A549 treated with CORT108297 at 1 μM for 4 hours (cell line): Measurements from ENCODE around the gene RFWD3. TPM values are rescaled to one million over a fixed set of nuclear protein-coding genes. Genes with fewer than 3 reads are reported as not detected.

ENCODE experiments used
- total RNA-seq: library from RNA; stranded (reverse); fragments of 200-300 nt; extraction: Qiagen RNA extraction; gene quantifications from 5 replicates; pipeline ENCODE4 v1.2.3, GENCODE V29; 2022

The RFWD3 gene, protein sequence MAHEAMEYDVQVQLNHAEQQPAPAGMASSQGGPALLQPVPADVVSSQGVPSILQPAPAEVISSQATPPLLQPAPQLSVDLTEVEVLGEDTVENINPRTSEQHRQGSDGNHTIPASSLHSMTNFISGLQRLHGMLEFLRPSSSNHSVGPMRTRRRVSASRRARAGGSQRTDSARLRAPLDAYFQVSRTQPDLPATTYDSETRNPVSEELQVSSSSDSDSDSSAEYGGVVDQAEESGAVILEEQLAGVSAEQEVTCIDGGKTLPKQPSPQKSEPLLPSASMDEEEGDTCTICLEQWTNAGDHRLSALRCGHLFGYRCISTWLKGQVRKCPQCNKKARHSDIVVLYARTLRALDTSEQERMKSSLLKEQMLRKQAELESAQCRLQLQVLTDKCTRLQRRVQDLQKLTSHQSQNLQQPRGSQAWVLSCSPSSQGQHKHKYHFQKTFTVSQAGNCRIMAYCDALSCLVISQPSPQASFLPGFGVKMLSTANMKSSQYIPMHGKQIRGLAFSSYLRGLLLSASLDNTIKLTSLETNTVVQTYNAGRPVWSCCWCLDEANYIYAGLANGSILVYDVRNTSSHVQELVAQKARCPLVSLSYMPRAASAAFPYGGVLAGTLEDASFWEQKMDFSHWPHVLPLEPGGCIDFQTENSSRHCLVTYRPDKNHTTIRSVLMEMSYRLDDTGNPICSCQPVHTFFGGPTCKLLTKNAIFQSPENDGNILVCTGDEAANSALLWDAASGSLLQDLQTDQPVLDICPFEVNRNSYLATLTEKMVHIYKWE
- 33.5 to 39.7 TPM (median 36.6 TPM) in 5 replicates for total RNA-seq

DNA sequence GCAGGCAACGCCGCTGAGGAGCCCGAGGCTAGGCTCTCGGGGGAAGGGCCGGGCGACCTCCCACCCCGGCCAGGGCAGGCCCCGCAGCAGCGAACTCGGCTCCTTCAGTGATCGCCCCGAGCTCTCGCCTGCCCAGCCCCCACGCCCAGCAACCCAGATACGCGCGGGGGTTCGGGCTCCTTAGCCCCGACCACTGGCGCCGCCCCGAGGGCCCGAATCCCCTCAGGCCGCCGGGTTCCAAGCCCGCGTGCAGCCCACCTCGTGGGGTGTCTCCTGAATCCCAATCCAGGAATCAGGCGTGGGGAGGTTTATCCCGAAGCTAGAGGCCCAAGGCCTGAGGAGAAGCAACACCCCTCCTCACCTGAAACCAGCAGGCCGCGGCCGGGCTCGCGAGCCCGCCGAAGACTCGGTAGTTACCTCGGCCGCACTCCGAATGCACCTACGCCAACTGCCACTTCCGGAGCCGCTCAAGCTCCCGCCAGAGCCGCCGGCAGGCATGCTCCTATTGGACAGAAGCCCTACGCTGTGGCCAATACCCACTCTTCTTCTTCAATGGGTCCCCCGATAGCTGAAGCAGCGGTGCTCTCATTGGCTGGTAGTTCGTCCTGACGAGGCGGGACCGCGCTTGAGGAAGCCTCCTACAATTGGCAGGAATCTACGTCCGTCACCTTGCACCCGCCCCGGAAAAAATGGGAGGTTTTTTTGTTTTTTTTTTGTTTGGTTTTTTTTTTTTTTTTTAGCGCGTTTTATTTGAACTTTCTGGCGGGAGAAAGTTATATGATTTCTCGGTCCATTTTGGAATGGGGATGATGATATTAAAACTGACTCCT lies at the start of gene RFWD3:
Gene RFWD3 (minus strand): TSS at position 453 of the 830 bp plus-strand sequence. CDS start 5,428 bp downstream, outside the sequence.

DNA sequence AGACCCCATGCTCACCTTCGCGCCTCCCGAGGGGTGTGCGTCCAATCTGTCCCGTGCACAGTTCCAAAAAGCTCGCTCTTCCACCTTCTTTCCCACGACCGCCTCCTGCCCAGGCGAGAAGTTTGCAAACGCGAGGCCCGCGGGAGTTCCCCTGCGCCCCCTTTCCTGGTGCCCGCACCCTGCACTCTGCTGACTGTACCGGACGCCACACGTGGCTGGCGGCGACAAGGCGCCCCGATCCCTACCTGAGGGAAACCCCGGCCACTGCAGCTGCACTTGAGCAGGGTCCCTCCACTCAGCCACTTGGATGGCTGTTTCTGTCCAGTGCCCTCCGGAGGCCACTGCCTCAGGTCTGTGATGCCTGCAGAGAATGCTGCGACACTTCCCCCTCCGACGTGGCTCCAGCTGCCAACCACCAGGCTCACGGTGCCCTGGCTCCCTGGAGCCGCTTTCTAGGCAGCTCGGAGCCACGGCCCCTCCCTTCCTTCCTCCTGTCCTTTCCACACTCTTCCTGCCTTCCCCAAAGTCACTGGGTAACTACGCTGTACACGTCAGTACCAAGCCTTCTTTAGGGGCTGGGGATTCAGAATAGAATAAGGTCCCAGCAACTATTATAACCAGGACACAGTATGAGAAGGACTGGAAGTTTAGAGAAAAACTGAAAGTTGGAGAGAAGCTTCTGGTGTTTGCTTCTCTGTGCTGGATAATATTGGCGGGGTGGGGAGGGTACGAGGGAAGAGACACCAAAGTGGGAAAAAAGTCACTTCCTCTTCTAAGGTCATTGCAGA lies 34.0 kb upstream of the RFWD3 start, which contains the start of gene MLKL:
Gene MLKL (minus strand): TSS at position 425 of the 788 bp plus-strand sequence. CDS start 5,105 bp downstream, outside the sequence.

DNA sequence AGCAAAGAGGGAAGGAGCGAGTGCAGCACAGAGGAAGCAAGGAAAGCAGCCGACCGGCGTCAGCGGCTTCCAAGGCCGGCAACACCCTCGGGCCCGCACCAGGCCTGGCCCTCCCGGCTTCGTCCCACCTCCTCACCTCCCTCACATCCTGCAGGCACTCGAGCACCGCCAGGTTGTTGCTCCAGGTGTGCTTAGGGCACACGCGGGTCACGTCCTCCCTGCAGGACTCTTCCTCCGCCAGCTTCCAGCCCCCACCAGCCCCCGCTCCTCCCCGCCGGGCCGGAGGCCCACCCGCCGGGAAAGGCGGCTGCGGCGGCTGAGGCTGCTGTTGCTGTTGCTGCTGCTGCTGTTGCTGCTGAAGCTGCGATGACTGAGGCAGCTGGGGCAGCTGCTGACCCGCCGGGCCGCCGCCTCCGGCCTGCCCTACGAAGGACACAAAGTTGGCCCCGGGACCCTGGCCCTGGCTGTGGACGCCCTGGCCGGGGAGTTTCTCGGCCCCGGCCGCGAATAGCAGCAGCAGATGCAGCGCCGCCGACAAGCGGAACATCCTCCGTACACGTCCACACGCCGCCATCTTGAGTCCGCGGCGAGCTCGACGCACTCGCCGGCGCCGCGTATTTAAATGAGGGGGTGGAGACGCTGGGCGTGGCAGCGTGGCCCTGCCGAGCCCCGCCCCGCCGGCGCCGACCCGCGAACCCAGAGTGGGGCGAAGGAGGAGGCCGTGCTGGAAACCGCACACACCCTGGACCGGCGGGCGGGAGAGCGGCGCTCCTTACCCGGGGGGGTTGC lies 60.0 kb downstream of the RFWD3 start, which contains the start of gene GLG1:
Gene GLG1 (minus strand): TSS at position 594 of the 789 bp plus-strand sequence. CDS start 20 bp downstream, at position 574.

Other genes starting within 250 kb of the RFWD3 start
- 0.18 to 0.37 TPM (median 0.26 TPM) in 5 replicates for gene CLEC18B, start 245.4 kb downstream of the RFWD3 start, total RNA-seq
- gene GLG1, start 59.8 kb downstream of the RFWD3 start, total RNA-seq = 40.5 to 52.1 TPM (median 48.5 TPM) in 5 replicates
- gene MLKL, start 34.0 kb upstream of the RFWD3 start, total RNA-seq = 26.8 to 36.6 TPM (median 28.1 TPM) in 5 replicates
- gene FA2H, start 107.9 kb upstream of the RFWD3 start, total RNA-seq = 30.1 to 36.2 TPM (median 33.5 TPM) in 5 replicates